ENCODE data around the gene MYLK4.

DNA sequence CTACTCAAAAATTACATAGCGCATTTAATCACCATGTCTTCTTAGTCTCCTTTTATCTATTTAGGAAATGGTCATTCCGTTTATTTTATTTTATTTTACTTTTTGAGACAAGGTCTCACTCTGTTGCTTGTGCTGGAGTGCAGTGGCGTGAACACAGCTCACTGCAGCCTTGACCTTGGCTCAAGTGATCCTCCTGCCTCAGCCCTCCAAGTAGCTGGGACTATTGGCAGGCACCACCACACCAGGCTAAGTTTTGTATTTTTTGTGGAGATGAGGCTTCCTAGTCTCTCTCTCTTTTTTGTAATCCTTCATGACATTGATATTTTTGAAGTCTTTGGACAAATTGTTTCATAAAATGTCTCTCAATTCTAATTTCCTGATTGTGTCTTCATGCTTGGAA, 4.7 kb upstream of the MYLK4 start:
- TF ChIP-seq, protein P1, sequence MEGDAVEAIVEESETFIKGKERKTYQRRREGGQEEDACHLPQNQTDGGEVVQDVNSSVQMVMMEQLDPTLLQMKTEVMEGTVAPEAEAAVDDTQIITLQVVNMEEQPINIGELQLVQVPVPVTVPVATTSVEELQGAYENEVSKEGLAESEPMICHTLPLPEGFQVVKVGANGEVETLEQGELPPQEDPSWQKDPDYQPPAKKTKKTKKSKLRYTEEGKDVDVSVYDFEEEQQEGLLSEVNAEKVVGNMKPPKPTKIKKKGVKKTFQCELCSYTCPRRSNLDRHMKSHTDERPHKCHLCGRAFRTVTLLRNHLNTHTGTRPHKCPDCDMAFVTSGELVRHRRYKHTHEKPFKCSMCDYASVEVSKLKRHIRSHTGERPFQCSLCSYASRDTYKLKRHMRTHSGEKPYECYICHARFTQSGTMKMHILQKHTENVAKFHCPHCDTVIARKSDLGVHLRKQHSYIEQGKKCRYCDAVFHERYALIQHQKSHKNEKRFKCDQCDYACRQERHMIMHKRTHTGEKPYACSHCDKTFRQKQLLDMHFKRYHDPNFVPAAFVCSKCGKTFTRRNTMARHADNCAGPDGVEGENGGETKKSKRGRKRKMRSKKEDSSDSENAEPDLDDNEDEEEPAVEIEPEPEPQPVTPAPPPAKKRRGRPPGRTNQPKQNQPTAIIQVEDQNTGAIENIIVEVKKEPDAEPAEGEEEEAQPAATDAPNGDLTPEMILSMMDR (conservative IDR thresholded peaks at IDR 0.05; ENCODE audit: low read length) = no peak
- no peak for TF ChIP-seq EZH2phosphoT487 (IDR thresholded peaks at IDR 0.05; ENCODE audit: borderline replicate concordance)

Data from Loucy (cell line).